Stimulated activated CD8-positive, alpha-beta memory T cell treated with anti-CD3 and anti-CD28 coated beads, Interleukin-2, amount 100 ng/mL, for 1 hour (primary cell): ENCODE data around the gene RYR3.
"Not testable (repeated sequence)": the region's sequence is repeated elsewhere in the genome, so short reads cannot be mapped to it uniquely, and the experiment has no call there.

Experiments used
- DNase-seq, 2 donors: peaks; one replicate each; pipeline ENCODE4 v3.0.0-alpha.2; 2020; ENCODE audit warnings: low read depth in 2 of 2

RYR3 gene

DNA sequence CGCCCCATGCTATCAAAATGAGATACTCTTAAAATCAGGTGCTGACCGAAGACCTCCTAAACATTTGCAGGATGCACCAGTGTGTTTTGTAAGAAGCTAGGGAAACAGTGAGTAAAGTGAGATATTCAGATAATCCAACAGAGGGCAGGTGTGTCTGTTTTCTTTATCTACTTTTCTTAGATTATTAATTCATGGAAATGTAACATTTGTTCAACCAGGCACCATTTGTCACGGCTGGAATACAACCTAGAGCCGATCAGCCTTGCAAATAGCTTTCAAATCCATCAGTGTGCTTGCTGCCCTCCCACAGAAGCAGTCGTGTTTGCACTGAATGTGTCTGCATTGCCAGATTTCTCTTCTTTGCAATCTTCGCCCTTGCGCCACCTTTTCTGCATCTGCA is 455.6 kb downstream of the RYR3 start:
- DNase-seq = no peak

DNA sequence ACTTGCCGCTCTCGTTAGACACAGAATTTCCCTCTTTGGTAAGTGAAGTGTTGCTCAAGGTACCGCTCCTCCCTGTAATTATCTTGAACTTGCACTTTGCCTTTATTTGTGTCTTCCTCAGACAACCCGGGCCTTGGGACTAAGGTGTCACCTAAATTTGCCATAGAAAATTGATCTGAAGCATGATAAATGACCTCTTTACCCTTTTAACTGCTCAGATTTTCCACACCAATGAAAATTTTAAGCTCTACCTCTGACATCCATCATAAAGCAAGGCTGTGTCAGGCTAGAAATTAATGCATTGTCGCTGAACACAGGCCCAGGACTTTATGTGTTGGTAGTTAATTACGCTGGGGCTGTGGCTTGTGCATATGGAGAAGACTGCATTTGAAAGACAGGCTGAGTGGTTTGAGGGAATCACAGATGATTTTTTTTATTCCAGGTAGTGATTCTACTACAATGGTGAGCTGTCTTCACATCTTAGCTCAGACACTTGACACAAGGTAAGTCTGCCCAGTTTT is 458.0 kb downstream of the RYR3 start:
- DNase-seq = no peak

DNA sequence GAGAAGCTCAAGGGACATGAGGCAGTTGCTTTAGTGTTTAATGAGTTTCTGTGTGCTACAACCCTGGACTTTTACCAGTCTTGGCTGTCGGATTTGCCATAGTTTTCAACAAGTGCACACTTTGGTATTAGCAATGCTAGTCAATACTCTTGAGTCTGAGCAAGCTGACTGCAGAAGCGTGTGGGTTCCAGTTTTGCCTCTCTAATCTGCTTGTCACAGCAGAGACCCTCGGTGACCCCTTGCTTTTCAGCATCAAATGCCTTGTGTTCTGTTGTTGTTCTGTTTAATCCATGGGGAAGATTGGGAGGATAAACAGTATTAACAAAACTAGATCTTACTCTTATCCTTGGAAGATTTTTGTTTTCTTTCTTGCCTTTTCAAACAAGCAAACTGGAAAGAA is 463.2 kb downstream of the RYR3 start:
- DNase-seq = no peak

DNA sequence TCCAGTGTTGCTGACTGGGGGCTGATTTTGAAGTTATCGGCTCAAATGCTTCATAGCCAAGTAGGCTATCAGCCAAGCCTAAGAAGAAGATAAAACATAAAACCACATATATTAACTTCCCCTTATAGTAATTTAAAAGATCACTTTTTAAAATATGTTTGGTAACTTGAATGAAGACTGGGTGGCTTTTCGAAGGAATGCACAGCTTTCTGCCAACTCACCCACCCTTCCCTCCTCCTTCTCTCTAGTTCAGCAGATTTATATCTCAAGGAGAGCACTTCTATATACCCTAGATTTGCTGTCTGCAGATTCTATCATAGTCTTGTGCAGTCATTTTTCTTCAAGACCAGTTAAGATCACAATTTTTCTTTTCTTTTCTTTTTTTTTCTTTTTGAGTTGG is 468.1 kb downstream of the RYR3 start:
- no peak for DNase-seq

DNA sequence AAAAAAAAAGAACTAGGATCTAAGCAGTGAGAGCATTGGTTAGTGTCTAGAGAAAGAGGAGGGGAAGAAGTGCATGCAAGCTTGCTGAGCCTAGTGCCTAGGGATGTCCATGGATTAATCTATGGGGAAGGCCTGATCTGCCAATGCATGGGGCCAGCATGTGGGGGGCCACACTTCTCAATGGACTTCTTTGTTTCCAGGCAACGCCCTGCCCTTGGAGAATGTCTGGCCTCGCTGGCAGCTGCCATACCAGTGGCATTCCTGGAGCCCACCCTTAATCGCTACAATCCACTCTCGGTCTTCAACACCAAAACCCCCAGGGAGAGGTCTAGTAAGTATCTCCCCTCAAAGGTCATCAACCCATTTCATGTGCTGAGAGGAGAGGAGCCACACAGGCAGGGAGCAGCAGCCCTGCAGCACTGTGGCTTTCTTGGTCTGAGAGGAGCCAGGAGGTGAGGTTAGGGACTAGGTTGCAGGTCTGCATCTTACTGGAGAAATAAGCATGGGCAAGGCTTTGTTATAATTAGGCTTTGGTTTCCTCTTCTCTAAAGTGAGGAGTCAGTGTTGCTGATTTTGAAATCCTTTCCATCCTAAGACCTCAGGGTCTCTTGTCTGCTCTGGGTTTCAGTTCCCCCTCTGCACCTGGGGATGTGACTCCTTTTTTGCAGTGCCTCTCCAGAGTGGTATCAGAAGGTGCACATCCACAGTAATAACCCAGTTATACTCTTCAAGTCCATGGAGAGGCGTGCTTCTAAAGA is 469.4 kb downstream of the RYR3 start:
- no peak for DNase-seq

DNA sequence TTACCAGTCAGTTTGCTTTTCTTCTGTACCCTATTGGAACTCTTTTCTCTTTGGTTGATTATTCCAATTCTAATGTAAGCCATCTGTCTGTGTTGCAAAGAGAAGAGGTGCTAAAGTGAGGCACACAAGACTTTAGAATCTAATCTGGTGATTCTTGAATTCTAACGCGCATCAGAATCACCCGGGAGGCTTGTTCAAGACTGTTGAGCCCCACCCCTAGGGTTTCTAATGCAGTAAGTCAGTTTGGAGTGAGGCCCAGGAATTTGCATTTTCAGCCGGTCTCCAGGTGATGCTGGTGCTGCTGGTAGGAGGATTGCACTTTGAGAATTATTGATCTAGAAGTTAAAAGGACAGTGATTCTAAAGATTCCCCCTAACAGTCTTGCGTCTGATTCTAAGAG is 472.2 kb downstream of the RYR3 start:
- no peak for DNase-seq

DNA sequence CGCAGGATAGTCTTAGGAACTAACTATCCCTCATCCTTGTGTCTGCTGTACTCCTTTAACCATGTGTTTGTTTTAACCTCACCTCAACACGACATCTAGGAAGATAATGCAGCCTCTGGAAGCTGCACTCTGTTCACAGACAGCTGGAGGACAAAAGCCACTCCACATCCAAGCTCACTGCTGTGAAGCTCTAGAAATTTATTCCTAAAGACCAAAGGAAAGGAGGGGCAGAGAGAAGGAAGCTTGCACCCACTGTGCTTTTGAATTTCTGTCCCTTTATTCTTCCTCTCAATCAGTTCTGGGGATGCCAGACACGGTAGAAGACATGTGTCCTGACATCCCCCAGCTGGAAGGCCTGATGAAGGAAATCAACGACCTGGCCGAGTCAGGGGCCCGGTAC is 474.6 kb downstream of the RYR3 start:
- DNase-seq = no peak

DNA sequence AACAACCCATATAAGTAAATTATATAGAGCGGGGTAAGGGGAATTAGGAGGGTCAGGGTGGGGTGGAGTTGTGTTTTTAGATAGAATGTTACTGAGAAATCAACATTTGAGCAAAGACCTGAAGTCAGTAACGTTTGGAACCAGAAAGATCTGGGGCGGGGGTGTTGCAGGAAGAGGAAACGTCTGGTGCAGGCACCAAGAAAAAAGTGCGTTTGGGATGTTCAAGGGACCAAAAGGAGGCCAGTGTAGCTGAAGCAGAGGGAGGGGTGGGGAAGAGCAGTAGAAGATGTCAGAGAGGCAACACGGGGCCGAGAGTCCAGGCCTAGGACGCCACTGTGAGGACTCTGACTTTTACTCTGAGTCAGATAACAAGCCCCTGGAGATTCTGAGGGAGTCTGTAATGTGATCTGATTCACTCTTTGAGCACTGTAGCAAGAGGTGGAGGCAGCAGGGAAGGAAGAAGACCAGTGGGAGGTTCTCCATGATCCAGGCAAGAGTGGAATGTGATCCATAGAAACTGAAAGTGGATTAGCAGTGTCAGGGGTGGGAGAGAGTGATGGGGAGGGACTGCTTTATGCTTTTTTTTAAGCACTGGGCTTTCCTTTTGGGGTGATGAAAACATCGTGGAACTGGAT is 478.3 kb downstream of the RYR3 start:
- no peak for DNase-seq

DNA sequence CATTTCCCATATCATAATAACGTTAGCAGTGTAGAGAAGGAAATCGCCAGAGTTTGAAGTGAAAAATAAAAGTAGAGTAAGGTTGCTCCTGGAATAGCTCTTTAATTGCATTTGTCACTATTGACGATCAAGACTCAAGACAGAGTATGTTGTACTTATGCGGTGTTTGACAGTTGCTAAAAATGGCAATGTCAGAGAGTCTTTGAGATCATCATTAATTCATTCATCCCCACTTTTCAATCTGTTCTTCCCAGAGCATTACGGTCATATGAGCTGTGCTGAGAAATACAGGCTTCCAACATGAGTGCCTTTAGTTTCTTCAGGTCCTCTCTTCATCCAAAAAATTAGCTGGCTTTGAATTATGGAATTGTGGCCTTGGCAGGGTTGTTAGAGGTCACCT is 483.7 kb downstream of the RYR3 start:
- no peak for DNase-seq

DNA sequence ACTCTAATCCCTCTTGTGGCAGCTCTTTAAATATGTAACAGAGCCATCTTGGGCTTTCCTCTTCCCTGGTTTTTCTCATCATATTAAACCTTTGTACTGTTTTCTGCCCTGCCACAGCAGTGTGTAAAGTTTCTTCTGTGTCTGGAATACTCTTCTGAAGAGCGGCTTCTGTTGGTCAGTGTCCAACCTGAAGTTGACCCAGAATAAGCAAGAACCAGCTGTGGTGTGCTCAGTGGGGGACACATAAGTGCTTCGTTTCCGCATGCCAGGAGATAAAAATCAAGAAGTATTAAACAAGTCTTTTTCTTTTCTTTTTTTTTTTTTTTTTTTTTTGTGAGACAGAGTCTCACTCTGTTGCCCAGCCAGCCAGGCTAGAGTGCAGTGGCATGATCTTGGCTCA is 484.3 kb downstream of the RYR3 start:
- no peak for DNase-seq

DNA sequence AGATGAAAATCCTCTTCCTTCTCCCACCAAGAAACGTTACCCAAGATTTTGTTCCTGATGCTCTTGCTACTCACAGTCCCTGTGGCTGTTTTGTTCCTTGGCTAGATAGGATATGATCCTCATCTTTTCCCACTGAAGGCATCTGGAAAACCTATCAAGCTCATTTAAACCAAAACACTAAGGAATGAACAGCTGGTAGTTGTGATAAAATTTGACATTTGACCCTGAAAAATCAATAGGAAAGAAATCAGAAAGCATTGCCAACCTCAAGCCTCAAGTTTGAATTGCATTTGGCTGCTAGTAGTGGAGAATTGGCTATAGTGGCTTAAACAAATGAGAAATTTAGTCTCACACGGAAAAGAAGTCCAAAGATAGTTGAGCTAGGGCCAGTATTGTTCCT is 486.9 kb downstream of the RYR3 start:
- no peak for DNase-seq

DNA sequence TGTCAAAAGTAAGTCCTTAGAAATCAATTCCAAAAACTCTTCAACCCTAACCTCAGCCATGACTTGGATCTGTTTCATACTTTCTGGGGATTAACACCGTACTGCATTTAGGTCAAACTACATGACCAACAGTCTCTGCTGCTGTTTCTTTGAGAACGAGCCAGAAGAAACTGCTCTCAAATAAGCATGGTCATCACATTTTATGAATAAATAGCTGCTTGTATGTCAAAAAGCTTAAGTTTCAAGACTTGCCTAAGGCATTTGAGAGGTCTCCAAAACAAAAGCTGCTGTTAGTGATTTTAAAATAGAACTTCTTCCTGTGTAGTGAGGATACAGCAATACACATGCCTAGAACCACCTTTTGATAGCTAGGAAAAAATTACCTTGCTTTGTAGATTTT is 491.2 kb downstream of the RYR3 start:
- no peak for DNase-seq

DNA sequence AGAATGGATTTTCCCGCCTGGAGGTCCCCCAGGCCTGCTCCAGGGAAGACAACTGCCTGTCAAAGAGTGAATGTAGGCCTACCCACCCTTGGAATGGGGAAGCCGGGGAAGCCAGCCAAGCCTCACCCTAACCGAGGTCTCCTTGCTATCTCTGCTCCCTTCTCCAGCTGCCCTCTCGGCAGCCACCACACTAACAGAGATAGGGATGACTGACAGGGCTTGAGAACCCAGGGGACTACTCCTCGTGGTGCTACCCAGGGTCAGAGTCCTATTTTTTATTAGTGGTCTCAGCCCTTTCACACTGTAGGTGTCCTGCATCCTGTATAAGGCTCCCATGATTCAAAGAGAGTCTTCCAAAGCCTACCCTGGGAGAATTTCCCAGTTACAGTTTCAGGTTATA is 496.9 kb downstream of the RYR3 start:
- DNase-seq = no peak

DNA sequence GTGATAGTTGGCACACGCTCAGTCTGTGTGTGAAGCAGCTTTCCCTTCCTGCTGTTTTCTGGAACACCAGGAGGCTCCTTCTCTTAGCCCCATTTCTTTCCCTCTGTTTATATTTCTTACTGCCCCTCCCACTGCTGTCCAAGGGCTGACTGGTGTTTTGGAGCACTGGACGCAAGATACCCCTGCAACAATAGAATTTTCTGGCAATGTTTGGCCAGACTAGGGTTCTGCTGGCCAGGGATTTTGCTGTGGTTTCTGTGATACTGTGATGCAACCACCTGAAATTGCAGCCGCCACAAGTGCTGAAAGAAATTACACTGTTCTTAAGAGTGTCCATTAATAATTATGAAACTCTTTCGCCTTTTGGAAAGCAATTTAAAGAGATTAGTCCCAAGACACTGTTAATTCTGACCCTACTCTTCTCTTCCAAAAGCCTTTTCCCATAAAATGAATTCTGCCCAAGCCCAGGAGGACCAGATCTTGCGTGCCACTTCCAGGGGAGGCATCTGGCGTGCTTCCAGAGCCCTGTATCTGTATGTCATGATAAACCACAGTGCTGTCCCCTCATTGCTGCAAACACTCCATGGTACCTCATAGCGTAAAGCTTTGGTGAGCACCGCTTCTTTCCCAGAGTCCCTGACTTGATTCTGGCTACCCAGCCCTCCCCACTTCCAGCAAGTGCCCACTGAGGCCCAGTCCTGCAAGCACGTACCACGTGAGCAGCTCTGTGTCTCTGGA is 498.1 kb downstream of the RYR3 start:
- no peak for DNase-seq

DNA sequence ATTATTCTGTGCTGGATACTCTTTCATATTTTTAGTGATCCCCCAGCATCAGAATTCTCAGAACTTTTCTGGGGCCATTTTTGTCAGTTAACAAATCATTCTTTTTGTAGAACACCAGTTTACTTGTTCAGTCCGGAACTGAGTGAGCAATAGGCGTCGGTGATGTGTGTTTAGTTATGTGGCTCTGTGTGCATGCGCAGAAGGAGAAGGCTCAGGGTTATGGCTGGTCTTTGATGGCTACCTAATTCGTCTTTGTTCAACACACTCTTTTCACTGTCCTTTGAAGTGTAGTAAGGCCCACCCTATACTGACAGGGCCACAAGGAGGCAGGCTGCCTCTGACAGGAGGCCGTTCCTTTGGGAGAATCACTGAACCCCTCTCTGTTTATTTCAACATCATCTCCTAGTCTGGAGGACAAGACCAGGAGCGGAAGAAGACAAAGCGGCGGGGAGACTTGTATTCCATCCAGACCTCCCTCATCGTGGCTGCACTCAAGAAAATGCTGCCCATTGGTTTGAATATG is 499.4 kb downstream of the RYR3 start:
- DNase-seq = no peak

DNA sequence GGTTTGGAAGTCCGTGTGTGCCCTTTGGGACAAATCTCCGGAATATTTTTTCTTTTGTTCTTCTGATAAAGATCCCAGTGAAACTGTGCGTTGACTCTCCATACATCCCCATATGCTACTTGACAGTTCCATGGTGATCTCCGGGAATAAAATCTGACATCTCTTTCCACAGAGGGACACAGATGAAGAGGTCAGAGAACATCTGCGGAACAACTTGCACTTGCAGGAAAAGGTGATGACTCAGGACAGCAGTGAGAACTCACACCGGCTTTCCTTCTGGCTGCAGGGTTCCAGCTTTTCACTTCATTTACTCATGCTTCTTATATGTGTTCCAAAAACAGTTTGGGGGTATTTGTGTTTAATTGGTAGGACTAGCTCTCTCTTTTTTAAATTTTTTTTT is 500.0 kb downstream of the RYR3 start:
- DNase-seq = no peak

DNA sequence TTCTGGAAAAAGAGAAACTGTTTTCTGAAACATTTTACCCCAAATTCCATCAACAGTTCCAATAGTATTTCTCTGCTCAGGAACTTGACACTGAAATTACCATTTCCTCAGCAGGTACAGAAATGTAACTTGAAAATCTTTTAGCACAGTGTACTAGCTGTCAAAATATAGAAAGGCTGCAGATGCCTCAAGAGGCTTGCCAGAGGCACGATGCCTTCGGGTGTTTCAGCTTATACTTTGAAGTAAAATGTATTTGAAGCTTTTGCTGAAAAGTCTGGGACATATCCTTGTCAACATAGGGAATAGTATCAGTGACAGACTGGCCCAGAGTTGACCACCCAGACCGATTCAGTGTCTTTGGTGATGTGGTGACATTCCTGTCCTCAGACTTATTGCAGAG is 503.1 kb downstream of the RYR3 start:
- DNase-seq = no peak

DNA sequence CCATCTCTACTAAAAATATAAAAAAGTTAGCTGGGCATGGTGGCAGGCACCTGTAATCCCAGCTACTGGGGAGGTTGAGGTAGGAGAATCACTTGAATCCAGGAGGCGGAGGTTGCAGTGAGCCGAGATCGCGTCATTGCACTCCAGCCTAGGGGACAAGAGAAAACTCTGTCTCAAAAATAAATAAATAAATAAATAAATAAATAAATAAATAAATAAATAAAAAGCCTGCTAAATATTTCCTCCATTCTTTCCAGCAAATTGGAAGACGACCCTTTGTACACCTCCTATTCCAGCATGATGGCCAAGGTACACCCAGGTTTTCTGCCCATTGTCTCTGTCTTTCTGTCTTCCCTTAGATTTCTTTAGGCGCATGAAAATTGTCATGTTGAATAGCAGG is 508.7 kb downstream of the RYR3 start:
- DNase-seq = not testable (repeated sequence)

DNA sequence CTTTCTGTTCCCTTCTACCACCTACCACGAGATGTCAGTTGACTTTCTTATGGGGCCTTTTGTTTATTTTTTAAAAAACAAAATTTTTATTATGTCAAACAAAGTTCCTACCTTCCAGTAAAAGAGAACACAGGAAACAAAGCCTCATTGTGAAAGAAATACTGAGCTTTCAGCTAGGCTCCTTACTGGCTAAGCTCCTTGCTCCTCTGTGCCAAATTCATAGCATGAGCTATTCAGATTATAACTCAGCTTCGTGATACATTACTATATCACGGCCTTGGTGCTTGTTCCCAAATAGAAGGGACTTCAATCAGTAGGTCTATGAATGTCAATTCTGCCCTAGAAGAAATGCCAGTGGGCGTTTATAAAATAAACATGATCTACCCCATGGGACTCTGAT is 511.7 kb downstream of the RYR3 start:
- DNase-seq = no peak

DNA sequence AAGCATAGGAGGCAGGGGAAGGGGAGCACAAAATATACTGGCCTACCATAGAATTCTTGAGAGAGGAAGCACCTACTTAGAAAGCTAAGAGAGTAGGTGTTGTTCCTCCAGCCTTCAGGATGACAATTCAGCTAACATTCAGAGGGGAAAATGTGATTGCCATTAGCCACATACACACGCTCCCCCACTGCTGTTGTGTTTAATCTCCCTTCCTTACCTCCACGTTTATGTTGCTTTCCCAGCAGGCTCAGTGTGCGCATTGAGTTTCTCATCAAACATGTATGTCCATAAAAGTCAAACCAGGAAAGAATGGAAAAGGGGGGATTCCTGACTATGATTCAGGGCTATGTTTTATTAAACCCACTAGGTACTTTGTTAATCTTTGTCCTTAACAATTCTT is 512.4 kb downstream of the RYR3 start:
- DNase-seq = no peak

DNA sequence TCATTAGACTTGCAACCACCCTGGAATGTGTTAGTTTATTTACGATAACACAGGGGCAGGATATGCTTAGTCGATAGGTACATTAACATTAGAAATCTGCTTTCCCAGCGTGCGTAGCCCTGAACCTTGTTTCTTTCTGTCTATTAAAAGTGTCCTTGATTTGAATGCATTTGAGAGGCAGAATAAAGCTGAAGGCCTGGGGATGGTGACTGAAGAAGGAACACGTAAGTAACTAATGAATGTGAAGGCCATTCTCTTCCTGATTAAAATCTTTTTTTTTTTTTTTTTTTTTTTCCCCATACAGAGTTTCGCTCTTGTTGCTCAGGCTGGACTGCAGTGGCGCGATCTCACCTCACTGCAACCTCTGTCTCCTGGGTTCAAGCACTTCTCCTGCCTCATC is 514.7 kb downstream of the RYR3 start:
- DNase-seq = no peak

DNA sequence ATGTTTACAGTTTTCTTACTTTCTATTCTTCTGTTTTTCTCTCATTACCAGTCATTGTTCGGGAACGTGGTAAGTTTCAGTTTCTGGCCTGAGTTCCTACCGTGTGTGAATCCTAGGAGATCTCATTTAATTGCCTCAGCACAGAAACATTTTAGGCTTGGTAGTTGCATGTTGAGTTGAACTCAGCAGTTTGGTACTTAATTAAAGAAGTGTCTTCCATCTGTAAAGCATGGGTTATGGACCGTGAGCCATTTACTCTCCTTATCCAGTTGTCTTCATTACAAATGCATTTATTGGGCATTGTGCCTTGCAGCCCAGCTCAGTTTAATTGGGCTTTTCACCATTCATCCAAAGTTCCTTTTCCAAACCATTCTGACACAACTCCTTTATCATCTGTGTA is 515.4 kb downstream of the RYR3 start:
- DNase-seq = no peak

DNA sequence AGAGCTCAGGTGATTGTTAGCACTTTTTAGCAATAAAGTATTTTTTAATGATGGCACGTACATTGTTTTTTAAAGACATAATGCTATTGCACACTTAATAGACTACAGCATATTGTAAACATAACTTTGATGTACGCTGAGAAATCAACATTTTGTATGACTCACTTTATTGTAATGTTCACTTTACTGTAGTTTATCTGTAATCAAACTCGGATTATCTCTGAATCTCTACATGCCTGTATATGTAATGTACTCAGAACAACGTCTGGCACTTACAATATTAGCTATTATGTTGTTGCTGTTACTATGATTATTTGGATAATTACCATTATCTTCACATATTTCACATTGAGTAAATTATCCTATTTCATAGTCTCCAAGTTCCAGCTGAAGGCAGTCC is 519.6 kb downstream of the RYR3 start:
- no peak for DNase-seq
